K562 (cell line): ENCODE data around the gene WSCD2. TPM values are rescaled to one million over a fixed set of nuclear protein-coding genes. Genes with fewer than 3 reads are reported as not detected.
A peak's percentile ranks its signal among the peaks of the same experiment; 100 is the strongest.

Experiments
- ARID1B ChIP-seq: fragments of 450-650 bp; IDR thresholded peaks from 2 replicates; pipeline ENCODE4 v1.6.1; 2016; ENCODE audit warnings: antibody characterized with exemption, mild to moderate bottlenecking, inconsistent platforms
- C11orf30 ChIP-seq: fragments of 450-650 bp; IDR thresholded peaks from 2 replicates; pipeline ENCODE4 v1.6.1; 2016; ENCODE audit warnings: low read depth, mild to moderate bottlenecking
- DEAF1 ChIP-seq: fragments of 450-650 bp; formaldehyde crosslinking; IDR thresholded peaks from 2 replicates; pipeline ENCODE4 v1.4.0; 2020; ENCODE audit warnings: mild to moderate bottlenecking, moderate library complexity
- EP300 ChIP-seq: IDR thresholded peaks from 2 replicates; pipeline ENCODE4 v1.6.1; 2012; ENCODE audit warnings: low read length, improper control_type of control experiment
- ETS2 ChIP-seq: IDR thresholded peaks from 2 replicates; pipeline ENCODE4 v1.6.1; 2016; ENCODE audit warnings: borderline replicate concordance, missing genetic modification characterization, mild to moderate bottlenecking, moderate library complexity, missing compliant biosample characterization; ENCODE audit not compliant: poor library complexity, severe bottlenecking
- FOXA1 ChIP-seq: fragments of 450-650 bp; IDR thresholded peaks from 2 replicates; pipeline ENCODE4 v1.6.1; 2016; ENCODE audit warnings: mild to moderate bottlenecking, borderline replicate concordance
- HLTF ChIP-seq: fragments of 450-650 bp; IDR thresholded peaks from 2 replicates; pipeline ENCODE4 v1.6.1; 2016
- HNRNPH1 ChIP-seq: fragments of 200-400 bp; formaldehyde crosslinking; optimal IDR thresholded peaks from 2 replicates; pipeline ENCODE3; 2017; ENCODE audit warnings: low read depth, mild to moderate bottlenecking, low read length, moderate library complexity
- MAFG ChIP-seq: fragments of 450-650 bp; conservative IDR thresholded peaks from 2 replicates; pipeline ENCODE4 v1.6.1; 2016; ENCODE audit warnings: missing genetic modification characterization, missing compliant biosample characterization
- MED1 ChIP-seq: sonication (generic); formaldehyde crosslinking; IDR thresholded peaks from 2 replicates; pipeline ENCODE4 v1.8.1; 2023; ENCODE audit warnings: missing genetic modification reagents, borderline replicate concordance
- NFIX ChIP-seq: fragments of 250-450 bp; sonication (Bioruptor Pico); IDR thresholded peaks from 2 replicates; pipeline ENCODE4 v1.4.0; 2020; ENCODE audit warnings: low read depth, mild to moderate bottlenecking, moderate library complexity
- PATZ1 ChIP-seq: fragments of 250-450 bp; sonication (Bioruptor Pico); IDR thresholded peaks from 2 replicates; pipeline ENCODE4 v1.5.0; 2020; ENCODE audit warnings: mild to moderate bottlenecking, borderline replicate concordance
- SMARCE1 ChIP-seq: fragments of 450-650 bp; IDR thresholded peaks from 2 replicates; pipeline ENCODE4 v1.7.1; 2016; ENCODE audit warnings: mild to moderate bottlenecking
- SMC3 ChIP-seq: conservative IDR thresholded peaks from 2 replicates; pipeline ENCODE4 v1.6.1; 2011; ENCODE audit warnings: low read depth, low read length, improper control_type of control experiment; ENCODE audit not compliant: insufficient read depth
- STAT6 ChIP-seq: sonication (generic); formaldehyde crosslinking; IDR thresholded peaks from 2 replicates; pipeline ENCODE4 v1.8.1; 2023; ENCODE audit warnings: mild to moderate bottlenecking, missing genetic modification reagents
- TFAP4 ChIP-seq: sonication (generic); formaldehyde crosslinking; IDR thresholded peaks from 2 replicates; pipeline ENCODE4 v1.8.0; 2022; ENCODE audit warnings: missing genetic modification reagents, mild to moderate bottlenecking, moderate library complexity, borderline replicate concordance
- ZBTB33 ChIP-seq: sonication (generic); formaldehyde crosslinking; IDR thresholded peaks from 2 replicates; pipeline ENCODE4 v1.8.1; 2023; ENCODE audit warnings: mild to moderate bottlenecking, missing genetic modification reagents
- ZNF316 ChIP-seq: fragments of 450-650 bp; IDR thresholded peaks from 2 replicates; pipeline ENCODE4 v1.6.1; 2016
- ZNF75A ChIP-seq: fragments of 450-650 bp; formaldehyde crosslinking; IDR thresholded peaks from 2 replicates; pipeline ENCODE4 v1.4.0; 2020; ENCODE audit warnings: mild to moderate bottlenecking
- polyA plus RNA-seq, 8 experiments: library from polyadenylated mRNA; depleted of rRNA in 4 of 8; stranded (reverse) in 5 of 8; unstranded in 3 of 8; fragments of >200 nt; fragmentation: Nextera tagmentation in 2 of 8; fragmentation: Illumina TruSeq in 1 of 8; extraction: Ambion mirVana in 2 of 8; extraction: Trizol in 1 of 8; gene quantifications; 2 replicates each; pipeline versions ENCODE4 v1.2.1 to v1.2.3, GENCODE V29; 2011 to 2014; ENCODE audit warnings: inconsistent platforms in 1 of 8, missing spikeins in 1 of 8
- total RNA-seq, 7 experiments: library from RNA; depleted of rRNA in 6 of 7; stranded (reverse); fragments of >200 nt in 6 of 7; fragmentation: Illumina TruSeq in 2 of 7; extraction: Trizol in 2 of 7; gene quantifications; 2 replicates each; pipeline versions ENCODE4 v1.2.1 to v1.2.3, GENCODE V29; 2011 to 2021; ENCODE audit warnings: low replicate concordance in 1 of 7

The WSCD2 gene
- total and polyA plus RNA-seq, 9 of the 15 experiments (the other 6 are each of a cell fraction or from before 2014, with no cell fraction given): 0.72 to 14.1 (median 4.0) TPM

- TF ChIP-seq DEAF1 (CRISPR knock-in tag) (no peak), ZNF75A (CRISPR knock-in tag) (no peak), ZNF316 (peak; percentile 78), STAT6 (CRISPR knock-in tag) (no peak), EP300 (peak; percentile 33; the same call in 1 of the 2 replicates), ZBTB33 (CRISPR knock-in tag) (no peak), C11orf30 (peak; percentile 69), MAFG (tag) (peak; percentile 66), ARID1B (peak; percentile 60), HLTF (no peak), ETS2 (tag) (no peak), NFIX (CRISPR knock-in tag) (no peak), FOXA1 (no peak), HNRNPH1 (no peak), TFAP4 (CRISPR knock-in tag) (no peak), MED1 (no peak), PATZ1 (CRISPR knock-in tag) (no peak), SMC3 (no peak), SMARCE1 (no peak)
Measured at GRCh38 chr12:108106599-108106998, 22.5 kb upstream of the WSCD2 start (continued).
